ENCODE measurements around the gene SPATA13.

The SPATA13 gene

GRCh38 chr13:24275041-24275440 is 114.5 kb downstream of the SPATA13 start:
- ATAC-seq = no peak
- no peak for TF ChIP-seq CSDC2 (CRISPR knock-in tag; IDR thresholded peaks at IDR 0.05)
- no peak for TF ChIP-seq RARB (CRISPR knock-in tag; IDR thresholded peaks at IDR 0.05)

- no peak for TF ChIP-seq CSRNP3 (CRISPR knock-in tag; IDR thresholded peaks at IDR 0.05)
- TF ChIP-seq ISL1 (CRISPR knock-in tag; IDR thresholded peaks at IDR 0.05) = no peak
- TF ChIP-seq ZFP30 (CRISPR knock-in tag; IDR thresholded peaks at IDR 0.05) = no peak
- TF ChIP-seq BACH2 (CRISPR knock-in tag; IDR thresholded peaks at IDR 0.05; ENCODE audit: borderline replicate concordance) = no peak
- no peak for TF ChIP-seq SNAI2 (CRISPR knock-in tag; IDR thresholded peaks at IDR 0.05)
- no peak for TF ChIP-seq ZFP3 (CRISPR knock-in tag; IDR thresholded peaks at IDR 0.05)
- TF ChIP-seq GLIS3 (CRISPR knock-in tag; IDR thresholded peaks at IDR 0.05) = no peak
- TF ChIP-seq CREB5 (CRISPR knock-in tag; IDR thresholded peaks at IDR 0.05; ENCODE audit: low read depth) = no peak
- no peak for TF ChIP-seq ZNF8 (CRISPR knock-in tag; IDR thresholded peaks at IDR 0.05)
- no peak for TF ChIP-seq ZNF565 (CRISPR knock-in tag; conservative IDR thresholded peaks at IDR 0.05; ENCODE audit: low read depth)
- no peak for TF ChIP-seq ZC3H10 (CRISPR knock-in tag; IDR thresholded peaks at IDR 0.05)
- no peak for TF ChIP-seq ARNTL (CRISPR knock-in tag; IDR thresholded peaks at IDR 0.05; ENCODE audit: borderline replicate concordance, low read depth)
- no peak for TF ChIP-seq RARB (CRISPR knock-in tag; IDR thresholded peaks at IDR 0.05)
- TF ChIP-seq PPARA (CRISPR knock-in tag; IDR thresholded peaks at IDR 0.05; ENCODE audit: borderline replicate concordance) = no peak
- ATAC-seq = no peak
These were observed 115.8 kb downstream of the SPATA13 start for GRCh38 chr13:24276306-24276705.

- ATAC-seq = no peak
- TF ChIP-seq CSDC2 (CRISPR knock-in tag; IDR thresholded peaks at IDR 0.05) (no peak), TOX (CRISPR knock-in tag; IDR thresholded peaks at IDR 0.05; ENCODE audit: borderline replicate concordance) (no peak), ZFP30 (CRISPR knock-in tag; IDR thresholded peaks at IDR 0.05) (no peak), BACH2 (CRISPR knock-in tag; IDR thresholded peaks at IDR 0.05; ENCODE audit: borderline replicate concordance) (no peak), TSHZ2 (CRISPR knock-in tag; IDR thresholded peaks at IDR 0.05) (no peak), POU6F1 (CRISPR knock-in tag; IDR thresholded peaks at IDR 0.05; ENCODE audit: borderline replicate concordance, low read depth) (no peak), PATZ1 (CRISPR knock-in tag; IDR thresholded peaks at IDR 0.05; ENCODE audit: borderline replicate concordance) (no peak), ISL1 (CRISPR knock-in tag; IDR thresholded peaks at IDR 0.05) (no peak)
These were observed 116.3 kb downstream of the SPATA13 start for GRCh38 chr13:24276861-24277260.

GRCh38 chr13:24277761-24278160 is 117.2 kb downstream of the SPATA13 start:
- ATAC-seq = no peak
- TF ChIP-seq ZC3H10 (CRISPR knock-in tag; IDR thresholded peaks at IDR 0.05) (no peak), OSR1 (CRISPR knock-in tag; IDR thresholded peaks at IDR 0.05) (no peak), BACH2 (CRISPR knock-in tag; IDR thresholded peaks at IDR 0.05; ENCODE audit: borderline replicate concordance) (no peak), PATZ1 (CRISPR knock-in tag; IDR thresholded peaks at IDR 0.05; ENCODE audit: borderline replicate concordance) (no peak), ARNTL (CRISPR knock-in tag; IDR thresholded peaks at IDR 0.05; ENCODE audit: borderline replicate concordance, low read depth) (no peak), ZFP30 (CRISPR knock-in tag; IDR thresholded peaks at IDR 0.05) (no peak), CSDC2 (CRISPR knock-in tag; IDR thresholded peaks at IDR 0.05) (no peak), ISL1 (CRISPR knock-in tag; IDR thresholded peaks at IDR 0.05) (no peak), ZNF70 (CRISPR knock-in tag; IDR thresholded peaks at IDR 0.05) (no peak), GLIS3 (CRISPR knock-in tag; IDR thresholded peaks at IDR 0.05) (no peak), POU6F1 (CRISPR knock-in tag; IDR thresholded peaks at IDR 0.05; ENCODE audit: borderline replicate concordance, low read depth) (no peak)

All from SK-N-SH treated with all-trans-retinoic acid at 6 μM for 48 hours (cell line).